ENCODE data around the gene P2RX6.
"Not testable (repeated sequence)": the region's sequence is repeated elsewhere in the genome, so short reads cannot be mapped to it uniquely, and the experiment has no call there.

Gene P2RX6

DNA sequence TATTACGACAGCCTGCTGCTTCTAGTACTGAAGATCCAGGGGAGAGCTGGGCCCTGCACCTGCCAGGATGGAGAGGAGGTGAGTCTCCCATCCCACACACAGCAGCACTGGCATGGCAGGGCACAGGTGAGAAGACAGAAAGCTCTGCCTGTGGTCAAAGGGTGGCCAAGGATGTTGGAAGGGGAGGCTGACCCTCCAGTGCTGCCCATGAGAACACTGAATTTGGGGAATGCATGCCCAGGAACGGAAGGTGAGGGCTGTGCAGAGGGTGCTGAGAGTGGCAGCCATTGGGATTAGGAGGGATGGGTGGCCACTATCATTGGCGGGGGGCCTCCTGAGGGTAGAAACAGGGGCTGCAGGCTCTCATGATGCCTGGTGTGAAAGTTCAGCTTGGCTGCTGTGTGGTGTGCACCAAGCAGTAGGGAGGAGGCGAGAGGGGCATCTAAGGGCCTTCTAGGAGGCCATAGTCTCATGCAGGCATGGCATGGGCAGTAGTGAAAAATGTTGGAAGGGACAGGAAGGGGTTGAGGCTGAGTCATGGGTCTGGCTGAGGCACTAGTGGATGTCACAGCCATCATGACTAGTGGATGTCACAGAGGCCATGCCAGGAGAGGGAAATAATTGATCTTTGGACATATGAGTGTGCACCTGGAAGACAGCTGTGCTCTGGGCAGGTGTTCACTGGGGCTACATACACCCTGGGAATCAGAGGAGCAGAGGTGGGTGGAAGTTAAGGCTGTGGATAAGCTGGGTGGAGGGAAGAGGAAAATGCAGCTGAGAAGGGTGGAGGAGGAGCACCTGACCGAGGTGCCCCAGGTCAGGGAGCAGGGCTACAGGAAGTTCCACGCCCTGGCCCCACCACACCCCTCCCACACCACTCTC, 28.3 kb downstream of the P2RX6 start:
- Mint-ChIP-seq H3K27ac (no peak overlapping the region), H3K27me3 (ENCODE audit: low read depth) (peaks cover 47% of the 10 kb centered on the region), H3K4me3 (no peak overlapping the region), H3K36me3 (ENCODE audit: low read depth) (no peaks in the 10 kb centered on the region), H3K4me1 (ENCODE audit: low read depth) (peaks cover 18% of the 10 kb centered on the region), H3K9me3 (no peaks in the 10 kb centered on the region)

DNA sequence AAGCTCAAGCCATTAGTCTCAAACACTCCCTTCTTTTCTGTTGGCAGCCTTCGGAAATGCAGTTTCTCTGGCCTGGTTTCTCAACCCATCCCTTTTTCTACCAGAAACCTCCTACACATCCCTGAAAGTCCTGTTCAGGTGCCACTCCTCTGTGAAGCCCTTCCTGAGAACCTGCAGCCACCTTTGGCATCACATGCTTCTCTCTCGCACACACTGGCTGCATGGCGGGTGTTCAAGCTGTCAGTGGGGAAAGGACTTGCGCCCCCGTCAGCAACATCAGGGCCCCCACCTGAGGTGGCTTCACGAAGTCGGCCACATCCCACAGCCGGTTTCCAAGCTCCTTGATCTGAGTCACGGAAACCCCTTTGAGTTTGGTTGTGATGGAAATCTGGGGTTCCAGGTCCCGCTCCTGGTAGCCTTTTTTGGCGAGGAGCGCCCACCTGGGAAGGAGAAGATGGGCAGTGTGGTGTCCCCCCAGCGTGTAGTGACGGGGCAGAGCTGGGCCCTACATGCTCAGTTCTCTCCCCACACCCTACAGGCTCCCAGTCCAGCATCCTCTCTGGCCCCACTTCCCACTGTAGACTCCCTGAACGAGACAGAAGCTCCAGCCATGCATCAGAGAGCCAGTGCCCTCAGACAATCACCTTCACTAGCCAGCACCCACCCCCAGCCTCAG, 29.0 kb downstream of the P2RX6 start:
- Mint-ChIP-seq H3K27me3 (ENCODE audit: low read depth) (peaks cover 42% of the 10 kb centered on the region), H3K27ac (no peak overlapping the region), H3K4me1 (ENCODE audit: low read depth) (peaks cover 18% of the 10 kb centered on the region), H3K9me3 (no peaks in the 10 kb centered on the region), H3K36me3 (ENCODE audit: low read depth) (no peaks in the 10 kb centered on the region), H3K4me3 (no peak overlapping the region)

DNA sequence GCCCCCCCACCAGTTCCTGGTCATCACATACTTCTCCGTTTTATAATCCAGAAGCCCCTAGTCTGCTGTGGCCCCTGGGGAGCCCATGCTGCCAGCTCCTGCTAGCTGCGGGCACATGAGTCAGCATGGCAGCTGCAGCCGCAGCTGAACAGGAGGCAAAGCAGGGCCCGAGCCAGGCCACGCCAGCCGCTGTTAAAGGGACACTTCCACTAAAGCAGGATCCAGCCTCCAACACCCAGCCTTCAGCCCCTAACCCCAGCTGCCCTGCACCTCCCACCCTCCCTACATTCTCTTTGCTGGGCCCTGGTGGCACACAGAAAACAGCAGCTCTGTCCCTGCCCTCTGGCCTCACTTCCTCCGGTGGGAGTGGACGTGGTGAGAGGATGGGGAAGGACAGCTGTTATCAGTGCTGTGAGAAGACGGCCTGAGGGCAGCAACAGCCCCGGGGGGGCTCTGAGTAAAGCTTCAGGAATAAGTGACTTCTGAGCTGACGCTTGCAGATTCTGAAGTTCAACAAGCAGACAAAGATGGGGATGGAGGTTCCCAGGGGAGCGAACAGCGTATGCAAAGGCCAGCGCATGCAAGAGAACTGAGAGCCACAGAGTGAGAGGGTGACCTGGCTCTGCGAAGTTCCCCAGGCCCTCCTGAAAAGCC, 30.1 kb downstream of the P2RX6 start:
- Mint-ChIP-seq H3K27me3 (ENCODE audit: low read depth) (peaks cover 38% of the 10 kb centered on the region), H3K9me3 (no peaks in the 10 kb centered on the region), H3K4me3 (no peak overlapping the region), H3K4me1 (ENCODE audit: low read depth) (peaks cover 18% of the 10 kb centered on the region), H3K36me3 (ENCODE audit: low read depth) (no peaks in the 10 kb centered on the region), H3K27ac (peak overlapping the region; percentile 43)

DNA sequence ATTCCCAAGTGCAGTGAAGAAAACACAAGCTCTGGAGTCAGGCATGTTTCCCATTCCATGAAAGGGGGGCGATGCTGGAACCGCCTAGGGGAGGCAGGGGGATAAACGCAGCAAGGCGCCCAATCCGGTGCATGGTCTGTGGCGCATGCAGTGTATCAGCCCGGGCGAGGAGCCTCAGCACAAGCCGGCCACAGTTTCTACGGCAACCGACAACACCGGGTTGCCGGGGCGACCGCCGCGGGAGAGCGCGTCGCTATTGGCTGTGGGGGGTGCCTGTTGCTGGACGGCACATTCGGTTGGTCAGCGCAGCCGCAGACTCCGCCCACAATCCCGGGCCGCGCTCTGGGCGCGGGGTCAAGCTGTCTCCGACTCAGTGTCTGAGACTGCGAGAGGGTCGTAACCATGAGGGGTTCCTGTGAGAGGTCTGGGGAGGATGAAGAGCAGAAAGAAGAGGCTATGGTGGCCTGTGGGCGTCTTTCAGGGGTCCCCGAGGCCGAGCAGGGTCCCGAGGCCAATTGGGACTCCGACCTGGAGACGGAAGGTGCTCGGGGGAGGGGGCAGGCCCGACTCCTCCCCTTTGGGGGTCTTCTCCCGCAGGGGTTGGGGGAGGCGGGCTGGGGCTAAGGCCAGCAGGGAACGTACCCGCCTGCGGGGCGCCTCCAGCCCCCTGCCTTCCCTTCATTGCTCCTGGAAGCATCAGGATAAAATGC, 30.8 kb downstream of the P2RX6 start, which contains the start of gene LRRC74B:
LRRC74B (plus strand) TSS at position 362 of the 710 bp plus-strand sequence; CDS start at position 403, 41 bp downstream.
- H3K4me1 Mint-ChIP-seq (ENCODE audit: low read depth), result peaks cover 18% of the 10 kb centered on the region
- no peaks in the 10 kb centered on the region for H3K9me3 Mint-ChIP-seq
- peaks cover 34% of the 10 kb centered on the region for H3K27me3 Mint-ChIP-seq (ENCODE audit: low read depth)
- H3K4me3 Mint-ChIP-seq, result peak within 1 kb of the TSS; percentile 67
- H3K36me3 Mint-ChIP-seq (ENCODE audit: low read depth), result no peaks in the 10 kb centered on the region
- H3K27ac Mint-ChIP-seq, result peak within 1 kb of the TSS; percentile 69

DNA sequence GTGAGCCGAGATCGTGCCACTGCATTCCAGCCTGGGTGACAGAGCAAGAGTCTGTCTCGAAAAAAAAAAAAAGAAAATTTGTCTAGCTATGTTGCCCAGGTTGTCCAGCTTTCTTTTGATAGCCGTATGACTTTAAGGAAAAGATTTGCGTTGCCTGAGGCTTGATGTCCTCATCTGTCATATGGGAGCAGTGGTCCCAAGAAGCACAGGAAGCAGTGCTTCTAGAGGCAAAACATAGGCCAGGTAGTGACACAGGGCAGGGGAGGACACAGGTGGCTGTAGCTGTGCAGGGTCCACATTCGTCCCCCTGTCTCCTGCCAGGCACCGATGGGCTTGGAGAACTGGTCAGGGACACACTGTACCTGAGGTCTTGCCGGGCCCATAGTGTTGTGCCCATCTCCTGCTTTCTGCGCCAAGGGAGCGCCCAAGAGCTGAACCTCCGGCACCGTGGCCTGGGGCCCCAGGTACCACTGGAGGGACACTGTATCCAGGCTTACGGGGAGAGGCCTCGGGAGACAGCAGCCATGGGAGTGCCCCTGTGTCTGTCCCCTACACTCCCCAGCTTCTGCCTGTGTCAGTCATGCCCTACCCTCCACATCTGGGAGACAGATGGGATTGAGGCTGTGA, 32.2 kb downstream of the P2RX6 start:
- Mint-ChIP-seq H3K27ac (no peak overlapping the region), H3K36me3 (ENCODE audit: low read depth) (no peaks in the 10 kb centered on the region), H3K4me3 (no peak overlapping the region), H3K4me1 (ENCODE audit: low read depth) (peaks cover 27% of the 10 kb centered on the region), H3K9me3 (no peaks in the 10 kb centered on the region), H3K27me3 (ENCODE audit: low read depth) (peaks cover 34% of the 10 kb centered on the region)

DNA sequence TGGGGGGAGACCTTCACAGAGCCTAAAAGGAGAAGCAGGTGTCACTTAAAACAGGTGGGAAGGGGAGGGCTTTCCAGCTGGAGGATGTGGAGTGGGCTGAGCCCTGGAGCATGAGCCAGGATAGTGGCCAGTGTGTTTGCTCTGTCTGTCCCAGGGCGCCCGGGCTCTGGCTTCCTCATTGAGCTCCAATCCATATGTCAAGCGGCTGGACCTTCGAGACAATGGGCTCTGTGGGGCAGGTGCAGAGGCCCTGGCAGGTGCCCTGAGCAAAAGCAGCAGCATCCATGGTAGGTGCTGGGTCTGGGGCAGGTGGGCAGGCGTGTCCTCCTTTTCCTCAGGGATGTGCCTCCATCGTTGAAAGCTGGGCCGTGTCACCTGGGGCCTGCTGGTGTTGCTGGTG, 32.8 kb downstream of the P2RX6 start:
- peaks cover 29% of the 10 kb centered on the region for H3K27me3 Mint-ChIP-seq (ENCODE audit: low read depth)
- H3K9me3 Mint-ChIP-seq, result no peaks in the 10 kb centered on the region
- no peak overlapping the region for H3K4me3 Mint-ChIP-seq
- H3K4me1 Mint-ChIP-seq (ENCODE audit: low read depth), result peaks cover 27% of the 10 kb centered on the region
- no peak overlapping the region for H3K27ac Mint-ChIP-seq
- no peaks in the 10 kb centered on the region for H3K36me3 Mint-ChIP-seq (ENCODE audit: low read depth)

DNA sequence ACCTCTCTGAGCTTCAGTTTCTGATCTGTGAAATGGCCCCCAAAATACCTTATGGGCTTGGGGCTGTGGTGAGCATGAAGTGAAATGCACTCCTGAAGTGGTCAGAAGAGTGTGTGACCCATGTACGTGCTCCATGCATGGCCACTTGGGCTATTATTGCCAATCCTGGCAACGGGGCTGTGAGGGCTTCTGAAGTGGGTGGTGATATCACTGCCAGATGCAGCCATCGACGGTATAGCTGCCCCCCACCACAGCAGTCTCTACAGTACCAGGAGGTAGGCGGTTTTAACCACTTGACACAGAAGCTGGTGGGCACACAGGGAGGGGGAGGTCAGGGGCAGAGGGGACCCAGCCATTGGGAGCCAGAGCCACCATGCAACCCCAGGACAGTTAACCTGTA, 33.5 kb downstream of the P2RX6 start:
- H3K4me3 Mint-ChIP-seq; H3K27ac Mint-ChIP-seq; H3K36me3 Mint-ChIP-seq (ENCODE audit: low read depth); H3K9me3 Mint-ChIP-seq: not testable (repeated sequence)
- H3K27me3 Mint-ChIP-seq (ENCODE audit: low read depth), result peaks cover 25% of the 10 kb centered on the region
- H3K4me1 Mint-ChIP-seq (ENCODE audit: low read depth), result peaks cover 23% of the 10 kb centered on the region

DNA sequence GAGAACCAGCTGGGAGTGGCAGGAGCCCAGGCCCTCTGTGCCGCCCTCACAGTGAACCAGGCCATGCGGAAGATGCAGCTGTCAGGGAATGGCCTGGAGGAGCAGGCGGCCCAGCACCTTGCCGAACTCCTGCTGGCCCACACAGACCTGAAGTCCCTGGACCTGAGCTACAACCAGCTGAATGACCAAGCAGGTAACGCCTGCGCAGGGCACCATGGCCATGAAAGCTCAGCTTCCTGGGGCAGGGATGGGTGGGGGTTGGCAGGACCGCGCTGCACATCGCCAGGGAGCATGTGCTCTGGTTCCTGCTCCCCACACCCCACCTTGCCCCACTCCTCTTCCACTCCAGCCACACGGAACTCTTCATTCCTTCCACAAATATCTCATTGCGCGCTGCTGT, 34.0 kb downstream of the P2RX6 start:
- H3K9me3 Mint-ChIP-seq; H3K36me3 Mint-ChIP-seq (ENCODE audit: low read depth); H3K4me3 Mint-ChIP-seq; H3K27ac Mint-ChIP-seq: not testable (repeated sequence)
- peaks cover 20% of the 10 kb centered on the region for H3K27me3 Mint-ChIP-seq (ENCODE audit: low read depth)
- peaks cover 22% of the 10 kb centered on the region for H3K4me1 Mint-ChIP-seq (ENCODE audit: low read depth)

DNA sequence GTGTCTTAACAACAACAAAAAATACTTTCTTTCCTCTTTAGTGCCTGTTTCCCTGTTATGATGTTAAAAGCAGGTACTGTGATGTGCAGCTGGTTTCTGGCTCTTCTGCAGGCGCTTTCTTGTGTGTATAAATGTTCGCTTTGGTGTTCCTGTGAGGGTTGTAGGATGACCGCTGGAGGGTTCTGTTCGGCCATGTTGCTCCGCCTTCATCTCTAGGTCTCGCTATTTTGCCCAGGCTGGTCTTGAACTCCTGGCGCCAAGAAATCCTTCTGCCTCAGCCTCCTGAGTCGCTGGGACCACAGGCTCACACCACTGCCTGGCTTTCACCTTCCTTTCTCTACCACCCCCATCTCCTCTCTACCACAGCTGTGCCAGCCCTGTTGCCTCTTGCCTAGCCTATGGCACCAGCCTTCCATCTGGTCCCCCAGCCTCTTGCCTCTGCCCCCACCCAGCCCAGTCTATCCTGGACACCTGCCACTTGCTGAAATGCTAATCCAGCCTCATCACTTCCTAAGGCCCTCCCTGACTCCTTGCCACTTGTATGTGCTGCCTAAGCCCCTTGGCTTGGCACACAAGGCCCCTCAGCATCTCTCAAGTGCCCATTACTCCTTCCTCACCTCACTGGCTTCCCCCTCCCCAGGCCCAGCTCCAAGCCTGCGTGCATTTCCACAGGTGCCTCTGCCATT, 36.3 kb downstream of the P2RX6 start:
- no peak overlapping the region for H3K27ac Mint-ChIP-seq
- no peak overlapping the region for H3K4me3 Mint-ChIP-seq
- H3K9me3 Mint-ChIP-seq, result no peaks in the 10 kb centered on the region
- no peaks in the 10 kb centered on the region for H3K36me3 Mint-ChIP-seq (ENCODE audit: low read depth)
- peaks cover 15% of the 10 kb centered on the region for H3K4me1 Mint-ChIP-seq (ENCODE audit: low read depth)
- H3K27me3 Mint-ChIP-seq (ENCODE audit: low read depth), result no peaks in the 10 kb centered on the region

DNA sequence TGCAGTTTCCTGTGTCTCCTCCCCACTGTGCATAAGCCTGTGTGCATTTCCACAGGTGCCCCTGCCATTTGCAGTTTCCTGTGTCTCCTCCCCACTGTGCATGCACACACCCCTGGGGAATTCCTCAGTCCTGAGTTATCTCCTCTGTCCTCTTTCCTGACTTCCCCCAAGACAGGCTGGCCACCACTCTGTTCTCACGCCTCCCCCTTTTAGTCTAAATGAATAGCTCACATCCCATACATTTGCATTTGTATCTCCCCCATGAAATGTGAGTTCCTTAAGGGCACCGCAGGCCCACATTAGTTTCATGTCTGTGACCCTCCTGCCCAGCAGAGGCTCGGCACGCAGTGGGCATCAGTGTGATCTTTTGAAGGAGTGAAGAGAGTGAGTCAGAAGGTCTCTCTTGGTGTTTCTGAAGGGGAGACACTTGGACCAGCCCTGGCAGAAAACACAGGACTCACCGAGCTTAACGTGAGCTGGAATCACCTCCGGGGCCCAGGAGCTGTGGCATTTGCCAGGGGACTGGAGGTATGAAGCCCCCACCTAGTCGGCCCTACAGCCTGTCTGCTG, 37.0 kb downstream of the P2RX6 start:
- Mint-ChIP-seq H3K9me3 (no peaks in the 10 kb centered on the region), H3K27me3 (ENCODE audit: low read depth) (peaks cover 5% of the 10 kb centered on the region), H3K27ac (no peak overlapping the region), H3K36me3 (ENCODE audit: low read depth) (no peaks in the 10 kb centered on the region), H3K4me3 (no peak overlapping the region), H3K4me1 (ENCODE audit: low read depth) (peaks cover 20% of the 10 kb centered on the region)

DNA sequence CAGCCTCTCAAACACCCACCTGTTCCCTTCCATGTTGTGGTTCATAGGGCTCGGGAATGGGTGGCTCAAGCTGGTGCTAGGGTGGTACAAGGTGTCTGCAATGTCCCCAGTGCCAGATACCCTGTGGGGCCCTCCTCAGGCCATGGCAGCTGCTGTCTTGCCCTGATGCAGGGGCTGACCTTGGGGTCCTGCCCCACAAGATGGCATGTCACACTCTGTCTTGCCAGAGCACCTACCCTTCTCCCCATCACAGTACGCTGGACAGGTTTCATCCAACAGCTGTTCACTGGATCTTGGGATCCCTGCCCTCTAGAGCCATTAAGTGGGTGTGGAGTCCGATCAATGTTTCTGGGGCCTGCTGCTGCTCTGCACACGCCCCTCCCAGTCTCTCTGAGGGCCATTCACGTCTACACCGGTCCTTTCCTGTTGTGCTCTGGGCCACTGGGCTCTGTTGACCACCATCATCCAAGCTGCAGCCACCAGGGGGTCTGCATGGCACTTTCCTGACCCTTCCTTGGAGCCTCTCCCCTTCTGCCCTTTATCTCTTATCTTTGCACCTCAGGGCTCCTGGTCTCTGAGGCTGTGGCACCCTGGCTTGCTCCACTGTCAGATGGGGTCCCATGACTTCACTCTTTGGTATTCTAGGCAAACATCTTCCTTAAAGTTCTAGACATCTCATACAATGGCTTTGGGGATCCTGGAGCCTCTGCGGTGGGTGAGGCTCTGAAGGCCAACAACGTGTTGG, 37.9 kb downstream of the P2RX6 start:
- H3K4me3 Mint-ChIP-seq, result no peak overlapping the region
- H3K9me3 Mint-ChIP-seq, result no peaks in the 10 kb centered on the region
- peaks cover 20% of the 10 kb centered on the region for H3K4me1 Mint-ChIP-seq (ENCODE audit: low read depth)
- H3K36me3 Mint-ChIP-seq (ENCODE audit: low read depth), result no peaks in the 10 kb centered on the region
- no peak overlapping the region for H3K27ac Mint-ChIP-seq
- H3K27me3 Mint-ChIP-seq (ENCODE audit: low read depth), result peaks cover 6% of the 10 kb centered on the region

DNA sequence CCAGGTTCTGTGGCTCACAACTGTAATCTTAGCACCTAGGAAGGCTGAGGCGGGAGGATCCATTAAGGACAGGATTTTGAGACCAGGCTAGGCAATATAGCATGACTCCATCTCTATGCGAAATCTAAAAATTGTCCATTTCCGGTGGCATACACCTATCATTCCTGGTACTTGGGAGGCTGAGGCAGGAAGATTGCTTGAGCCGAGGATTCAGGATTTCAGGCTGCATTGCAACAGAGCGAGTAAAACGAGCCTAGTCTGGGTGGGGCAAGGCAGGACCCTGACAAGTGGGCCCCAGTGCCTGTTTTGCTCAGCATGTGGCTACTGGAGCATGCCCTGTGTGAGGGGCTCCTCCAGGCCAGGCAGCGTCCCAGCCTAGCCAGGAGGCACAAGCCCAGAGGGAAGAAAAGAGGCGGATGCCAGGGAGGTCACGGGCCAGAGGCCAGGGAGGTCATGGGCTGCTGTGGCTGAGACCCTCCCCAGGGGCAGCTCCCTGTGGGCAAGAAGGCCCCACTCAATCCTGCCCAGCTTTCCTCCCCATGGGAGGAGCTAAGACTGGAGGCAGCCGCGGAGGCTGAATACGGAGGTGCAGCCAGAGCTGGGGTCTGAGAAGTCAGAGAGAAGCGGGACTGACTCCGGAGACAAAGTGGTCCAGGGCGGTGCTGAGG, 39.2 kb downstream of the P2RX6 start:
- Mint-ChIP-seq H3K27ac (no peak overlapping the region), H3K36me3 (ENCODE audit: low read depth) (no peaks in the 10 kb centered on the region), H3K4me3 (no peak overlapping the region), H3K27me3 (ENCODE audit: low read depth) (peaks cover 6% of the 10 kb centered on the region), H3K9me3 (no peaks in the 10 kb centered on the region), H3K4me1 (ENCODE audit: low read depth) (peaks cover 20% of the 10 kb centered on the region)

All from T-helper 1 cell treated with Interleukin-12 subunit alpha and Interleukin-12 subunit beta and Interleukin-4 antibody, amounts not matched to agents 30 μg/mL and 1 μg/mL, for 36 hours (primary cell).